ENCODE data around the gene C1orf122.
"Not testable (repeated sequence)": the region's sequence is repeated elsewhere in the genome, so short reads cannot be mapped to it uniquely, and the experiment has no call there.

The C1orf122 gene

DNA sequence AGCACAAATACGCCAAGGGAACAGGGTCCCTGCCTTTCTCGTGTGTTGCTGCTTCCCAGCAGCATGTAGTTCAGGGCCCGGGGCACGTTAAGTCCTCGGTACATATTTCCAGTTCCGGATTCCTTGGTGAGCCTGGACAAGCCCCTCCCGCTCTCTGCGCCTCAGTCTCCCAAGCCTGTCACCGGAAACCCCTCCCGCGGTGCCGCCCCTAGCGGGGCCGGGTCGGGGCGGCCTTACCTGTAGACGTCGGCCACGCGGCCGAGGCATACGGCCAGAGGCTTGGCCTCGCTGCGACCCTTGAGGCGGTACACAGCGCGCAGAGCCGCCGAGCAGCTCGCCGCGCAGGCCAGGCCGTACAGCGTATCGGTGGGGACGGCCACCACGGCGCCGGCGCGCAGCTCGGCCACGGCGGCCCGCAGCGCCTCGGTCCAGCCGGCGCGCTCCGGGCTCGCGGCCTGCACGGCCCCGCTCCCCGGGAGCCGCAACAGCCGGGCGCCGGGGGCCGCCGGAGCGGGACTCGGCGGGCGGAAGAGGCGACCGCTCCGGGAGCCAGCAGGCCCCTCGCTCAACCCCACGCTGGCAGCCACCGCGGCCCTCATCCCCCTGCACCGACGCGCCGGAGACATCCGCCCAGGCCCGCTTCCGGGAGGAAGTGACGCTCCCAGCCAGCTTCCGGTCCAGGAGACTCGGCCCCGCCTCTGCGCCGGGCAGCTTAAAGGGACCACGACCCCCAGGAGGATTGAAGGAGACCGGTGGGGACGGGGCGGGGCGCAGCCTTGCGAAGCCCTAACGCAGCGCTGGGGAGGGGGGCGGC lies at the start of gene C1orf122, which contains the start of gene YRDC:
Gene C1orf122 (plus strand): TSS at position 236 of the 814 bp plus-strand sequence. CDS start 615 bp downstream, outside the sequence.
Gene YRDC (minus strand): TSS at position 654 of the 814 bp plus-strand sequence. CDS start 28 bp downstream, at position 626.
- peak; percentile 91 for DNase-seq

DNA sequence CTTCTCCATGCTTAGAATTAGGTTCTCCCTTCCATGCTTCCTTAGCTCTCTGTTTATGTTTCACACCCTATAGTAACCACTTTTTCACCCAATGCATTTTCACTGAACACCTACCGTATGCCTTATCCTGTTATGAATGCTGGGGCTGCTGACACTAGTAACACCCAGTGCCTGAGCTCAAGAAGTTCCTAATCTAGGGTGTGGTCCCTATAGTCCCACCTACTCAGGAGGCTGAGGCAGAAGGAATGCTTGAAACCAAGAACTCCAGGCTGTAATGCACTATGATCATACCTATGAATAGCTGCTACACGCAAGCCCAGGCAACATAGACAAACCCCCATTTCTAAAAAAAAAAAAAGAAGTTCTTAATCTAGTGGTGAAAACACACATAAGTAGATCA lies 48.1 kb upstream of the C1orf122 start:
- no peak for DNase-seq

DNA sequence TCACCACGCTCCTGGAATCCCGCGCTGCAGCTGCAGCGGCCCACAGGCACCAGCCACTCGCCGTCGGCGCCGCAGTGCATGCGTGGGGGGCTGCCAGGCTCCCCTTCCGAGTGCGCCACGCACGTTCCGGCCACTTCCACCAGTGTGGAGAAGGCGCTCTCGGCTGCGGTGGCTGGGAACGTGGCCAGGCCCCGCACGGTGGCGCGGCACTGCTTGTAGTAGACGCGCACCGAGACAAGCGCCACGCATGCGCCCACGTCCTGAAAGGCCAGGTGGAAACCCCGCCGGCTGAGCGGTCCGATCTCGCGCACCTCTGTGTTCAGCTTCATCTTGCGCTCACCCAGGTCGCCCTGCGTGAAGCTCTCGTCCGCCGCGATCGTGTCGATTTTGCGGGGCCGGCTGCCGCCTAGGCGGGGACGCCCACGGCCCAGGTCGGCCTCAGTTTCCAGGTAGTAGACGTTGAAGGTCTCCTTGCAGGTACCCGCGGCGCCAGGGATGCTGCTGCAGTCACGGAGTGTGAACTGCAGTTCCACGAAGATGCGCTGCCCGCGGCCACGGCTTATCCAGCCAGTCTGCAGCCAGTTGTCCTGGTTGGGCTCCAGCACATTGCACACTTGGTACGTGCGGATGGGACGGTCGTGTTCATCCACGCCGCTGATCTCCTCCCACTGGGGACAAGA lies 46.0 kb upstream of the C1orf122 start:
- DNase-seq: no peak

DNA sequence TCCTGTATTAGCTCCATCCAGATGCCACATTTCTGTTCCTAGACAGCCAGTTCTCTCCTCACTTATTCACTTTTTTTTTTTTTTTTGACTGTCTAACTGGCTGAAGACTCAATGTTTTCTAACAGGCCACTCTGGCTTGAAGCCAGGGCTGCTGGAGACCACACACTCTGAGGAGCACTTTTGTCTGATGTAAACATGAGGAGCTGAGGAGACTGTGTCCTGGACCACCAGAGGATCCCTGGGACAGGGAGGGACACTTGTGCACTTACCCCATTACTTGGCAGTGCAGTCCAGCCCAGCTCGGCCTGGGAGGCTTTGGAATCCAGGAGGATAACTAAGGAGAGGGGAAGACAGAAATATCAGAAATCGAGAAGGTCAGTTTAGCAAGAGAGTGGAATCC lies 45.1 kb upstream of the C1orf122 start:
- DNase-seq: no peak

DNA sequence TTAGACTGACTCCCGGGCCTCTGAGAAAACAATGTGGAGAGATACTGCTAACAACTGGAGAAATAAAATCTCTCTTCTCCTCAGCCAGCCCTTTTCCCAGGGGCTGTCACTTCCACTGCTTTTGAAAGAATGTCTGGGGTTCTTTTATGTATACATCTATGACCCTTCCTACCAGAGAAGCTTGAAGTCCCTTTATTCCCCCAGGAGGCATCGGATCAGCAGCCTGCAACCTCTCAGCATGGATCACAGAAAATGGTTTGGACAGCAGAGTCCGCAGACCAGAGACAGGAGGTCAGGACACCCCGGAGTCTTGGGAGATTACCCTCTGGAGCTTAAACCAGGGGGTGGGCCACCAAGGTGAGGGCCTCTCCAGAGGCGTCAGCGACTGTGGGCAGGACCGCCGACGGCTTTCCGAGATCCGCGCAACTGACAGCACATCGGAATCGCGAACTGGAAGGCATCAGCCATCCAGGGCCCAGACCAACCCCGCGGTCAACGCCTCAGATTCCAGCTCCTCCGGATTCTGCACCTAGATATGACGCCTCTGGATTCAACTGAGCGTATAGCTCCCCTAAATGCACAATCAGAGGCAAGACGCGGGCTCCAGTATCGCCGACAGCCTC lies 43.7 kb upstream of the C1orf122 start:
- no peak for DNase-seq

DNA sequence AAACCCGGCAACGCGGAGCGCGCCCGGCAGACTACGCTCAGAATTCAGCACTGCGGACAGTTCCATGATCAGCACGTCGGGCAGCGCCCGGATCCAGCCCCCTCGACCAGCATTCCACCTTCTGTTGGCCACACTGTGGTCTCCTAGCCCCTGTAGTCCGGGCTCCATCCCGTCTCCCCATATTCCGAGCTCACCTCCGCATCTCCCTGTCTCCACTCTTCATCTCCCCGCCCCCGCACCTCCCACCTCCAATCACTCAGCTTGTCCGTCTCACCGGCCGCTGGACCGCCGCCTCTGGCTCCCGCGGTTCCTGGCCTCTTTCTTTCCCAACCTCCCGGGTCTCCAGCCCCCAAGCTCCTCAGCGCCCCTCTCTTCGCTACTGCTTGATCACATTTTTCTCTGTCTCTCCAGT lies 43.2 kb upstream of the C1orf122 start:
- no peak for DNase-seq

DNA sequence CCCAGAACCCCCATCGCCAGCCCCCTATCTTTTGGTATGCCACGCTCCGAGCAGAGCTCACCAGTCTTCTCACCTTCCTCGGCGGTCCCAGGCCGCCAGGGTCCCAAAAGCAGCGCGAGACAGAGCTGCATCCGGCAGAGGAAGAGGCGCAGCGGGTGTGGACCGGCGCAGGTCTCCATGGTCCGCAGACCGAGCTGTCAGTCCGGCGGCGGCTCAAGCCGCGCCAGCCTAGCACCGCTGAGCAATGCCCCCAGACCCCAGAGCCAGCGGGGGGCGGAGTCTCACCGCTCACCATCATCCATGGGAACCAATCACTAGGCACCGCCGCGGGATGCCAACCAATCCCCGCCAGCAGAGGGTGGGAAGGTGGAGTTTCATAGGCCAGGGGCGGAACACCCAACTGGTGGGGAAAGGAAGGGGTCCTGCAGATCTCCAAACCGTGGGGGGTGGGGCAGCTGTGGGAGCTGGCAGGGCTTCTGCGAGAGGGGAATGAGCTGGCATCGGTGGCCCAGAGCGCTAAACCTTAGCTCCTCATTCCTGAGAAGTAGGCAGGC lies 42.6 kb upstream of the C1orf122 start, which contains the start of gene EPHA10:
Gene EPHA10 (minus strand): TSS at position 233 of the 554 bp plus-strand sequence. CDS start 54 bp downstream, at position 179.
- DNase-seq: no peak

DNA sequence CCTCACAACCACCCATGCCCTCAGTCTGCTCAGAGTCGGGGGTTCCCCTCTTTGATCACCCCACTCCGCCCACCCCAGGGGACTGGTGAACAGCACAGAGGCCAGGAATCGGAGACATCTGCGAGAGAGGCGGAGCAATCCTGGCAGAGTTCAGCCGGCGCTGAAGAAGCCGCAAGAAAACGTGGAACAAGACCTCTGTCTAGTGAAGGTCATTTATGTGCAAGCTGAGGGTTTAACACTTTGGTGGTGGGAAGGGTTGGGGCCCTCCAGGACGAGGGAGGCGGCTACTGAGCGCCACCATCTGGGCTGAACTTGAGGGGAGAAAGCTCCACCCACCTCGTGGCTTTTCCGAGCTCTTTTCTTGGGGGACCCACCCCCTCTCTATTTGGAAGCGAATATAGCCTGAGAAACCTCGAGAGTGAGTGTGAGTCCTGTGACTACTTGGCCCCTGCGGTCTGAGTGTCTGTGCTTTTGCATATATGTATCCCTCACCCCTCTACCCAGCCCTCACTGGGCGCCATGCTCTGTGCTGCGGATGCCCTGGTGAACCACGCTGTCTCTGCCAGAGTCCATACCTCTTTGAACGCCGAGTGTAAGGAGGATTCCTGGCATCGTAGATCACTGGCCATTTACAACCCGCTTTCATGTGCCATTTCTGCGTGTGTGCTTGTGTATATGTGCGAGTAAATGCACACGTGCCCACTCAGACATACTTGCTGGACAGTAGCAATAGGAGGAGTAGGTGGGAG lies 41.5 kb upstream of the C1orf122 start:
- no peak for DNase-seq

DNA sequence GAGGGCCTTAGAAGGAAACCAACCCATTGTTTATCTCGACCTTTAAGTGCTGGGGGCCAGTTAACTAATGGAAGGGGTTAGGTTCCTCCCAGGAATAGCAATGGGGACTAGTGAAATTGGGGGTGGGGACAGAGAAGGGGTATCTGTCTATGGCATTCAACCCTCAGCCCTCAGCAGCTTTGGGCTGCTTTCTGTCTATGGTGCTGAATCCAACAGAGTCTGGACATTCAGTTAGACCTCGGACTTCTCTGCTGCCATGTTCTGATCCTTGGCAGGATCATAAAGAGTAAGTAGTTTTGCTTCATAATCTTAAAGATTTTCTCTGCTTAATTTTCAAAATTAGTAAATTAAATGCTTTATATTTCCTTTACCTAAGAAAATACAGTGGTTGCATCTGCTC lies 40.1 kb upstream of the C1orf122 start:
- DNase-seq: no peak

DNA sequence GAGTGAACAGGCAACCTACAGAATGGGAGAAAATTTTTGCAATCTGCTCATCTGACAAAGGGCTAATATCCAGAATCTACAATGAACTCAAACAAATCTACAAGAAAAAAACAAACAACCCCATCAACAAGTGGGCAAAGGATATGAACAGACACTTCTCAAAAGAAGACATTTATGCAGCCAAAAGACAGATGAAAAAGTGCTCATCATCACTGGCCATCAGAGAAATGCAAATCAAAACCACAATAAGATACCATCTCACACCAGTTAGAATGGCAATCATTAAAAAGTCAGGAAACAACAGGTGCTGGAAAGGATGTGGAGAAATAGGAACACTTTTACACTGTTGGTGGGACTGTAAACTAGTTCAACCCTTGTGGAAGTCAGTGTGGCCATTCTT lies 36.1 kb upstream of the C1orf122 start:
- not testable (repeated sequence) for DNase-seq

DNA sequence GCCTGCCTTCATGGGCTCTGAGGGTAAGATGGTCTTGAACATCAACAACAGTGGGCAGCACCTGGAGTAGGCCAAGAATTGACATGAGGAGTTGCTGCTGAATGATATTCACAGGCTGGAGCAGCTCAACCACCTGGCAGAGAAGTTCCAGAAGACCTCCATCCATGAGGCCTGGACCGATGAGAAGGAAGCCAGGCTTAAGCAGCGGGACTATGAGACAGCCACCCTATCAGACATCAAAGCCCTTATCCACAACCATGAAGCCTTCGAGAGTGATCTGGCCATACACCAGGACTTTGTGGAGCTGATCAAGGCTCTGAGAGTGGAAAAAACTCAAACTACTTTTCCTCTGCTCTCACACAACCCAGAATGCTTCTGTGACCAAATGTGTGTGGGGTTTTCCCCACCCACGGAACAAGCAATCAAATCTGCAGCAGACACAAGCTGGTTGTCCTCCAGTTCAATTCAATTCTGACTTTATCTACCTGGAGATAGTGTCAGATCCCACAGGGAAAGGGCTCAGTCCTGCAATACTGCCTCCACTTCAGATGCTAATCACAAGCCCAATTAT lies 30.6 kb upstream of the C1orf122 start:
- no peak for DNase-seq

DNA sequence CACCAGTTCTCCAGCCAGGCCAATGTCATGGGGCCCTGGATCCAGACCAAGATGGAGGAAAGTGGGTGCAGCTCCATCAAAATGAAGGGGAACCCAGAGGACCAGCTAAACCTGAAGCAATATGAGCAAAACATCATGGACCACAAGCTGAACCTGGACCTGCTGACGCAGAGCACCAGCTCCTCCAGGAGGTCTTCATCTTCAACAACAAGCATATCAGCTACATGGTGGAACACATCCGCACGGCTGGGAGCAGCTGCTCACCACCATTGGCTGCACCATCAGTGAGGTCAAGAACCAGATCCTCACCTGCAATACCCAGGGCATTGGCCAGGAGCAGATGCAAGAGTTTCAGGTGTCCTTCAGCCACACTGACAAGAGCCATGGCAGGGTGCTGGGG lies 28.9 kb upstream of the C1orf122 start:
- no peak for DNase-seq

DNA sequence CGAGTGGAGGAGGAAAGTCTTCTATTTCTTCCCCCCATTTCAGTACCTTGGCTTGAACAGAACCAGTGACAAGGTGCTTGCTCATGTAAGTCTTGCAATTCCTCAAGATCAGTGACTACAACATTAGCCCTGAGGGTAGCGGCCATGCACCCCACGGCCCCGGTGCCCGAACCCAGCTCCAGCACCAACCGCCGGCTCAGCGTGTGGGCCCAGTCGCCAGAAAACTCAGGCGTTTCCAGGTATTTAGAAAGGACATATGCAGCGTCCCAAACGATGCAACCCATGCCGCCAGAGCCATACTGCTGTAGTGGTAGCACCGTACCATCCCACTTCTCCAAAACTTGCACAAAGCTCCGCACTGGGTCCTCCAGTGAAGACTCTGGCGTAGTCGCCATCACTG lies 25.1 kb upstream of the C1orf122 start:
- no peak for DNase-seq

DNA sequence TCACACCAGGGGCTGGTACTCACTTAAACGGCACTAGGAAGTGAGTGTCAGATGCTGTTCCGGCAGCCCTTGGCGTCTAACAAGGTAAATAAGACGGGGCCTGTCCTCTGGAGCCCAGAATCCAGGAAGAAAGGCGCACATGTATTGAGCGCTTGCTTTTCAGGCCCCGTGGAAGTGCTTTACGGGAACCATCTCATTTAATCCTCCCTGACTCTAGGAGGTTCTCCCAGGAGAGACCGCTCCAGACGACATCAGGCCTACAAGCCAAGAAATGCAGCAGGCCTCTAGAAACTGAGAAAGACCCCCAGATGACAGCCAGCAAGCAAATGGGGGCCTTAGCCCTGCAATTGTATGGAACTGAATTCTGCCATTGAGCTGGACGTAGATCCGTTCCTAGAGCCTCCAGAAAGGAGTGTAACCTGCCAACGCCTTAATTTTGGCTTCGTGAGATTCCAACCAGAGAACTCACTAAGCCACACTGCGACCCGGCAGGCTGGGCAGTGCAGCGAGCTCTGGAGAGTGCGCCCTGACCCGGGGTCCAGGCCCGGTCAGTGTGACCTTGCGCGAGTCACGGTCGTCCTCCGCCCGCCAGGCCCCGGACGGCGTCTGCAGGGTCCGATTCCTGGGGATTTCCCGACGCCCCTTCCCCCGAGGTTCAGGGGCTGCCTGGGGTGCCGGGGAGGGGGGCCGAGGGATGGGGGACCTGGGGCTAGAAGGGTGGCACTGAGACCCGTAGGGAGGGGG lies 14.5 kb upstream of the C1orf122 start:
- DNase-seq: no peak

DNA sequence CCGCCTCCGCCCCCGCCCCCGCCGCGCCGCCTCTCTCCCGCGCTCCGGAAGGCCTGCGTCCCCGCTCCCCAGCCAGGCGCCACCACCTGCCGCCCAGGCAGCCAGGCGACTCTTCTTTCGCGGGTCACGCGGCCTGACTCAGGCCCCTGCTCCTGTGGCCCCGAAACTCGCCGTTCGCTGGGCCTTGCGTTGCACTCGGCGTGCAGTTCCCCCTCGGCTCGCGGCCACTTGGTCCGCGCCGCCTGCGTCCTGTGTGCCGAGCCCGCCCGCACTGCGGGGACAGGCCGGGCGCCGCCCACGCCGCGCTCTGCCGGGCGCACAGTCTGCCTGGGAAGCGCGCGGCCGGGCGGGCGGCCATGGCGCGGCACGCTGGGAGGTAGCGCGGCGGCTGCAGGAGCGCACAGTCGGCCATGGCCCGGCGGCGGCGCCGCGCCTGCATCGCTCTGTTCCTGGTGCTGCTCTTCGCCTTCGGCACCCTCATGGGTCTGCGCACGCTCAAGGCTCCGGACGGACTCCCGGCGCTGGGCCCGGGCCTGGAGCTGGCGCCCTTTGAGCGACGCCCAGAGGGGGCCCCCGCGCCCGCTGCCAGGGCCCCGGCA lies 13.7 kb upstream of the C1orf122 start, which contains the start of gene MANEAL:
Gene MANEAL (plus strand): TSS at position 75 of the 599 bp plus-strand sequence. CDS start 336 bp downstream, at position 411.
- DNase-seq: peak; percentile 35

DNA sequence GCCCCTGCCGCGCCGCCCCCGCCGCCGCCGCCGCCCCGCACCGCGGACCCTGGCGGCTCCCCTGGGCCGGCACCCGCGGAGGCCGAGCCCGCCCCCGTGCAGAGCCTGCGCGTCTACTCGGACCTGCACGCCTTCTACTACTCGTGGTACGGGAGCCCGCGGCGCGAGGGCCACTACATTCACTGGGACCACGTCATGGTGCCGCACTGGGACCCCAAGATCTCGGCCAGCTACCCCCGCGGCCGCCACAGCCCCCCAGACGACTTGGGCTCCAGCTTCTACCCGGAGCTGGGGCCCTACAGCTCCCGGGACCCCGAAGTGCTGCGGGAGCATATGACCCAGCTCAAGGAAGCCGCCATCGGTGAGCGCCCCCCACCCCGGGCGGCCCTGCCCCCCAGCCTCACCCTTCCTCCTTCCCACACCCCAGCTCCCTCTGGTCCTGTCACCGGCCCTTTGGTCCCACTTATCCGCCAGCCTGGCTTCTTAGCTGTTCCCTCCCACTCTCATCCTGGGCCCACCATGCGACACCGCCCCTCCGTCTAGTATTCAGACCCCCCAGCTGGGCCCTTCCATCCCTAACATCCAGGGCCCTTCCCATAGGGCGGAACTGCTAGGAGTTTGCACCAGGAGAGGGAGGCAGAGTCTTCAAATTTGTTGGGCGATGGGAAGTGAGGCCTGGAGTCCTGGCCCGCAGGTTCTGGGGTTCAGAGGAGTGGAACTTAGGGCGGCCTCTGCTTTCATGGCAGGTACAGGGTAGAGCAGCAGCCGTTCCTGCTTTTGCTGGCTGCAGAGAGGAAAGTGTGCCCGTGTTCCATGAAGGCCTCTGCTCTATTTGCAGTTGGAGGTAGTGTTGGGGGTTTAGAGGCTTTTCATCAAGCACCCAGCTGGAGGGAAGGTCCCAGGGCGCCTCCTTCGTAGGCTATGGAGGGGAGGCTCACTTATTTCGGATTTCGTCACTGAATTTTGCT lies 12.9 kb upstream of the C1orf122 start:
- DNase-seq: no peak

DNA sequence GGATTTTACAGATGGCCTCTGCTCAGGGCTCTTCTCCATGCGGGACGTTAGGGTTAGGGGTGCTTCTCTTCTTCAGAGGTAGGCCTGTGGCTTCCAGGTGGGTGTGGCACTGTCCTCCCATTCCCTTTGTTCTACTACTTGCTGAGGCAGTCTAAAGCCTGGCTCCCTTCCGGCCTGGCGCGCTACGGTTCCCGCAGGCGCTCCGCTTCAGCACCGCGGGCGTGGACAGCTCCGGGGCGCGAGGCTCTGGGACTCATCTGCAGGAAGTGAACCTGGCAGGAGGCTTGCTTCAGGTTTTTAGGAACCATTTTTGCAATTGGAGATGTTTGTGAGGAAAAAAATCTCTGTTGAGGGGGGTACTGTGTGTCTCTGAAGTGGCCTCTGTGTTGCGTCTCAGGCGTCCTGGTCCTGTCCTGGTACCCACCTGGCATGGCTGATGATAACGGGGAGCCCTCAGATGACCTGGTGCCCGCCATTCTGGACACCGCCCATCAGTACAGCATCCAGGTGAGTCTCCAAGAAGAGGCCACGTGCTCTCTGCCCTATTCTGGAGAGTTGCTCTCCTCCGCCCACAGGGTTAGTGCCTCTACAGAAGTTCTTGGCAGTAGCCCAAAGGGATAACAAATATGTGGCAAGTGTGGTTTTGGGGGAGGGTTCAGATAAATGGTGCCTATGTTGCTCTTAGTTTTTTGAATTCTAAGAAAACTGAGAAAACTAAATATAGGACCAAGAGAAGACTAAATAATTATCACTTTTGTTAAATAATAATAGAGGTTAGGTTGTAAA lies 12.1 kb upstream of the C1orf122 start:
- DNase-seq: peak; percentile 24

DNA sequence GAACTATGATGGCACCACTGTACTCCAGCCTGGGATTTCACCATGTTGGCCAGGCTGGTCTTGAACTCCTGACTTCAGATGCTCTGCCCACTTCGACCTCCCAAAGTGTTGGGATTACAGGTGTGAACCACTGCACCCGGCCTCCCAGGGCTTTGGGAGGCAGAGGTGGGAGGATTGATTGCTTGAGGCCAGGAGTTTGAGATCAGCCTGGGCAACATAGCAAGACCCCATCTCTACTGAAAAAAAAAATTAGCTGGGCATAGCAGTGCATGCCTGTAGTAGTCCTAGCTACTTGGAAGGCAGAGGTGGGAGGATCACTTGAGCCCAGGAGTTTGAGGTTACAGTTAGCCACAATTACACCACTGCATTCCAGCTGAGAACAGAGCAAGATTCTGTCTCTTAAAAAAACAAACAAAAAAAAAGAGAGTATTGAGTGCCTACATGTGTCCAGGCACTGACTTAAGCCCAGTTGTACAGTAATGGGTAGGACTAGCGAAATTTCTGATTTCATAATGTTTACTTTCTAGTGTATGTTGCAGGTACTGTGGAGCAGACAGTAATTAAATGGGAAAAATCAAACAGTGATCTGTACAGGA lies 9.7 kb upstream of the C1orf122 start:
- DNase-seq: no peak
